PFSK-1 (cell line): ENCODE results near the gene MIB2.

ENCODE experiments used
- POLR2AphosphoS5 ChIP-seq: IDR thresholded peaks from 2 replicates; pipeline ENCODE4 v1.6.1; 2012; ENCODE audit warnings: low read depth, mild to moderate bottlenecking, control low read depth, low read length, moderate library complexity
- SIN3A ChIP-seq: IDR thresholded peaks from 2 replicates; pipeline ENCODE4 v1.6.1; 2012; ENCODE audit warnings: mild to moderate bottlenecking, low read length, moderate library complexity, borderline replicate concordance; ENCODE audit not compliant: insufficient read depth
- TAF1 ChIP-seq: IDR thresholded peaks from 2 replicates; pipeline ENCODE4 v1.6.1; 2012; ENCODE audit warnings: low read length, control low read depth, borderline replicate concordance; ENCODE audit not compliant: insufficient read depth

- TF ChIP-seq TAF1 (no peak), POLR2AphosphoS5 (no peak), SIN3A (no peak)
Observed at GRCh38 chr1:1616045-1616790, 918 bp downstream of the MIB2 start.
